ENCODE data around the gene RPL36. TPM values are rescaled to one million over a fixed set of nuclear protein-coding genes. Genes with fewer than 3 reads are reported as not detected.

The RPL36 gene
- total and polyA plus RNA-seq, 2 donors (not counting 3 experiments of a cell fraction or from before 2014, with no cell fraction given) = 1,033 to 1,084 TPM

DNA sequence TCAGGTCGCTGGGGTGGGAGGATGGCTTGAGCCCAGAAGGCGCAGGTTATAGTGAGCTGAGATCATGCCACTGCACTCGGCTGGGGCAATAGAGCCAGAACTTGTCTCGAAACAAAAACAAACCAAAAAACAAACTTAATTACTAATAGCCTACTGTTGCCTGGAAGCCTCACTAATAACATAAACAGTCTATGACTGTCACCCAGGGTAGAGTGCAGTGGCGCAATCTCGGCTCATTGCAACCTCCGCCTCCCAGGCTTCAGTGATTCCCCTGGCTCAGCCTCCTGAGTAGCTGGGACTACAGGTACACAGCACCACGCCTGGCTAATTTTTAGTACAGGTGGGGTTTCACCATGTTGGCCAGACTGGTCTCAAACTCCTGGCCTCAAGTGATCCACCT is 48.3 kb downstream of the RPL36 start:
- Histone ChIP-seq H3K27ac (ENCODE audit: insufficient read depth, low read depth, low read length) (no peak overlapping the region), H3K4me3 (replicated peaks in 1 of 3; ENCODE audit: insufficient read depth in 1 of 3, low read depth in 1 of 3, low read length in 3 of 3) (no peak overlapping the region), H3K79me2 (ENCODE audit: control insufficient read depth, insufficient read depth, low read length) (no peaks in the 10 kb centered on the region), H3K9ac (replicated peaks; ENCODE audit: extremely low read depth, insufficient read depth, low read length) (no peak overlapping the region), H3K9me1 (replicated peaks; ENCODE audit: control insufficient read depth, extremely low read depth, insufficient read depth, low read length) (no peaks in the 10 kb centered on the region), H4K20me1 (replicated peaks; ENCODE audit: control insufficient read depth, extremely low read depth, insufficient read depth, low read length) (no peaks in the 10 kb centered on the region), H3K4me1 (ENCODE audit: control insufficient read depth, extremely low read depth, insufficient read depth, low read length) (no peaks in the 10 kb centered on the region), H3K4me2 (ENCODE audit: insufficient read depth, low read length) (no peak overlapping the region), H2AFZ (ENCODE audit: low read depth, low read length) (no peak overlapping the region), H3K36me3 (ENCODE audit: control insufficient read depth in 2 of 2, extremely low read depth in 1 of 2, insufficient read depth in 2 of 2, low read length in 2 of 2) (no peaks in the 10 kb centered on the region), H3K9me3 (replicated peaks; ENCODE audit: control insufficient read depth, insufficient read depth, low read length) (no peaks in the 10 kb centered on the region), H3K27me3 (ENCODE audit: control insufficient read depth in 2 of 2, insufficient read depth in 2 of 2, low read length in 2 of 2) (no peaks in the 10 kb centered on the region)
- FAIRE-seq = no peak
- POLR2A ChIA-PET = no interaction called here
- no peak for DNase-seq (ENCODE audit: low read depth, low spot score)
- no TSS peak for BruUV-seq (replicated peaks)
- dilution Hi-C loops (cut with MboI; ENCODE audit: extremely low pct_ligation_motif_present, low sequenced_read_pairs) = no loop called here
- no peak for TF ChIP-seq MYC (IDR thresholded peaks at IDR 0.05; ENCODE audit: low read depth, low read length)
- TF ChIP-seq FOS (IDR thresholded peaks at IDR 0.05; ENCODE audit: borderline replicate concordance, insufficient read depth, low read length) = no peak
- no peak for TF ChIP-seq JUN (IDR thresholded peaks at IDR 0.05; ENCODE audit: borderline replicate concordance, insufficient read depth, insufficient read length, low read depth)
- TF ChIP-seq POLR2A (IDR thresholded peaks at IDR 0.05; ENCODE audit: low read depth, low read length) = no peak
- TF ChIP-seq, protein P1, sequence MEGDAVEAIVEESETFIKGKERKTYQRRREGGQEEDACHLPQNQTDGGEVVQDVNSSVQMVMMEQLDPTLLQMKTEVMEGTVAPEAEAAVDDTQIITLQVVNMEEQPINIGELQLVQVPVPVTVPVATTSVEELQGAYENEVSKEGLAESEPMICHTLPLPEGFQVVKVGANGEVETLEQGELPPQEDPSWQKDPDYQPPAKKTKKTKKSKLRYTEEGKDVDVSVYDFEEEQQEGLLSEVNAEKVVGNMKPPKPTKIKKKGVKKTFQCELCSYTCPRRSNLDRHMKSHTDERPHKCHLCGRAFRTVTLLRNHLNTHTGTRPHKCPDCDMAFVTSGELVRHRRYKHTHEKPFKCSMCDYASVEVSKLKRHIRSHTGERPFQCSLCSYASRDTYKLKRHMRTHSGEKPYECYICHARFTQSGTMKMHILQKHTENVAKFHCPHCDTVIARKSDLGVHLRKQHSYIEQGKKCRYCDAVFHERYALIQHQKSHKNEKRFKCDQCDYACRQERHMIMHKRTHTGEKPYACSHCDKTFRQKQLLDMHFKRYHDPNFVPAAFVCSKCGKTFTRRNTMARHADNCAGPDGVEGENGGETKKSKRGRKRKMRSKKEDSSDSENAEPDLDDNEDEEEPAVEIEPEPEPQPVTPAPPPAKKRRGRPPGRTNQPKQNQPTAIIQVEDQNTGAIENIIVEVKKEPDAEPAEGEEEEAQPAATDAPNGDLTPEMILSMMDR (IDR thresholded peaks at IDR 0.05; ENCODE audit: extremely low read depth in 1 of 2, insufficient read depth in 1 of 2, low read depth in 1 of 2, low read length in 2 of 2) = no peak
- TF ChIP-seq EZH2 (IDR thresholded peaks at IDR 0.05; ENCODE audit: borderline replicate concordance, low read depth, low read length, severe bottlenecking) = no peak
- TF ChIP-seq GATA2 (IDR thresholded peaks at IDR 0.05; ENCODE audit: insufficient read depth, insufficient read length, low read depth, low read length) = no peak
- TF ChIP-seq POLR2AphosphoS5 (IDR thresholded peaks at IDR 0.05; ENCODE audit: insufficient read depth, low read depth, low read length) = no peak
- TF ChIP-seq, protein P2, sequence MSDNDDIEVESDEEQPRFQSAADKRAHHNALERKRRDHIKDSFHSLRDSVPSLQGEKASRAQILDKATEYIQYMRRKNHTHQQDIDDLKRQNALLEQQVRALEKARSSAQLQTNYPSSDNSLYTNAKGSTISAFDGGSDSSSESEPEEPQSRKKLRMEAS (IDR thresholded peaks at IDR 0.05; ENCODE audit: insufficient read depth, insufficient read length) = no peak
- CTCF ChIA-PET = interaction anchor here (0.7 kb wide), 1 partner anchor 450 kb away, joined by 5 read pairs; no protein-coding TSS in a partner anchor
- intact Hi-C loops (cut with micrococcal nuclease) = no loop called here

Other genes with a start within 250 kb of the RPL36 start
- gene ZNRF4, start 234.9 kb upstream of the RPL36 start, total RNA-seq = not detected in 2 replicates
- not detected in 2 replicates for gene ZNRF4, start 234.9 kb upstream of the RPL36 start, polyA plus RNA-seq
- gene TINCR, start 122.3 kb upstream of the RPL36 start, total RNA-seq = not detected in 2 replicates
- 0.01 TPM in 1 of 2 replicates, not detected in the other for gene TINCR, start 122.3 kb upstream of the RPL36 start, polyA plus RNA-seq
- gene SAFB2, start 67.5 kb upstream of the RPL36 start, total RNA-seq = 83.7 and 85.9 TPM in 2 replicates
- gene SAFB2, start 67.5 kb upstream of the RPL36 start, polyA plus RNA-seq = 24.6 and 31.5 TPM in 2 replicates
- gene SAFB, start 67.2 kb upstream of the RPL36 start, total RNA-seq = 96.8 and 109 TPM in 2 replicates
- gene SAFB, start 67.2 kb upstream of the RPL36 start, polyA plus RNA-seq = 33.1 and 44.7 TPM in 2 replicates
- gene MICOS13, start 9.8 kb upstream of the RPL36 start, total RNA-seq = 53.0 and 55.3 TPM in 2 replicates
- 86.1 and 115 TPM in 2 replicates for gene MICOS13, start 9.8 kb upstream of the RPL36 start, polyA plus RNA-seq
- 4.4 and 5.0 TPM in 2 replicates for gene HSD11B1L, start 9.3 kb upstream of the RPL36 start, total RNA-seq
- 9.1 and 10.2 TPM in 2 replicates for gene HSD11B1L, start 9.3 kb upstream of the RPL36 start, polyA plus RNA-seq
- gene LONP1, start 29.9 kb downstream of the RPL36 start, total RNA-seq = 95.1 and 95.7 TPM in 2 replicates
- 70.0 and 89.2 TPM in 2 replicates for gene LONP1, start 29.9 kb downstream of the RPL36 start, polyA plus RNA-seq
- gene CATSPERD, start 30.3 kb downstream of the RPL36 start, total RNA-seq = not detected in 2 replicates
- gene CATSPERD, start 30.3 kb downstream of the RPL36 start, polyA plus RNA-seq = not detected in 2 replicates
- gene PRR22, start 94.5 kb downstream of the RPL36 start, total RNA-seq = 3.4 and 3.6 TPM in 2 replicates
- 1.4 and 2.0 TPM in 2 replicates for gene PRR22, start 94.5 kb downstream of the RPL36 start, polyA plus RNA-seq
- 38.9 and 40.8 TPM in 2 replicates for gene DUS3L, start 100.9 kb downstream of the RPL36 start, total RNA-seq
- gene DUS3L, start 100.9 kb downstream of the RPL36 start, polyA plus RNA-seq = 25.8 and 29.7 TPM in 2 replicates
- 0.30 TPM in 1 of 2 replicates, not detected in the other for gene NRTN, start 114.8 kb downstream of the RPL36 start, total RNA-seq
- 0.41 TPM in 2 replicates for gene NRTN, start 114.8 kb downstream of the RPL36 start, polyA plus RNA-seq
- not detected in 2 replicates for gene FUT6, start 149.4 kb downstream of the RPL36 start, total RNA-seq
- not detected in 2 replicates for gene FUT6, start 149.4 kb downstream of the RPL36 start, polyA plus RNA-seq
- not detected in 2 replicates for gene FUT3, start 161.2 kb downstream of the RPL36 start, total RNA-seq
- not detected in 2 replicates for gene FUT3, start 161.2 kb downstream of the RPL36 start, polyA plus RNA-seq
- gene FUT5, start 180.2 kb downstream of the RPL36 start, total RNA-seq = not detected in 2 replicates
- not detected in 2 replicates for gene FUT5, start 180.2 kb downstream of the RPL36 start, polyA plus RNA-seq
- gene NDUFA11, start 213.5 kb downstream of the RPL36 start, total RNA-seq = 281 and 283 TPM in 2 replicates
- 876 and 1,690 TPM in 2 replicates for gene NDUFA11, start 213.5 kb downstream of the RPL36 start, polyA plus RNA-seq
- 4.4 and 4.7 TPM in 2 replicates for gene VMAC, start 214.6 kb downstream of the RPL36 start, total RNA-seq
- 6.9 and 8.9 TPM in 2 replicates for gene VMAC, start 214.6 kb downstream of the RPL36 start, polyA plus RNA-seq
- gene CAPS, start 224.0 kb downstream of the RPL36 start, total RNA-seq = 6.1 and 6.9 TPM in 2 replicates
- 8.9 and 11.3 TPM in 2 replicates for gene CAPS, start 224.0 kb downstream of the RPL36 start, polyA plus RNA-seq